Right kidney (tissue), 1 donor: ENCODE measurements around the gene KMT2E.

Experiments used
- DNase-seq: peaks from one replicate; pipeline ENCODE4 v3.0.0-alpha.2; 2016

The KMT2E gene

GRCh38 chr7:105130580-105130979, 116.6 kb downstream of the KMT2E start:
- DNase-seq = no peak

- no peak for DNase-seq
These were observed 117.1 kb downstream of the KMT2E start for GRCh38 chr7:105131033-105131656.

- DNase-seq = no peak
These were observed 117.9 kb downstream of the KMT2E start for GRCh38 chr7:105131890-105132289.

GRCh38 chr7:105132335-105132734, 118.3 kb downstream of the KMT2E start:
- no peak for DNase-seq

GRCh38 chr7:105132835-105133234, 118.8 kb downstream of the KMT2E start:
- DNase-seq = no peak

GRCh38 chr7:105133358-105133757, 119.4 kb downstream of the KMT2E start:
- no peak for DNase-seq

- no peak for DNase-seq
These were observed 120.1 kb downstream of the KMT2E start for GRCh38 chr7:105133986-105134655.

- DNase-seq = no peak
These were observed 122.2 kb downstream of the KMT2E start for GRCh38 chr7:105136221-105136620.

- no peak for DNase-seq
These were observed 123.9 kb downstream of the KMT2E start for GRCh38 chr7:105137898-105138297.

GRCh38 chr7:105139381-105139780, 125.4 kb downstream of the KMT2E start:
- DNase-seq = no peak

- DNase-seq = no peak
These were observed 127.1 kb downstream of the KMT2E start for GRCh38 chr7:105141068-105141467.

- no peak for DNase-seq
These were observed 135.8 kb downstream of the KMT2E start for GRCh38 chr7:105149827-105150226.

GRCh38 chr7:105151152-105151551, 137.1 kb downstream of the KMT2E start:
- no peak for DNase-seq

GRCh38 chr7:105153531-105153930, 139.5 kb downstream of the KMT2E start:
- no peak for DNase-seq

- no peak for DNase-seq
These were observed 140.1 kb downstream of the KMT2E start for GRCh38 chr7:105154084-105154483.

- DNase-seq = no peak
These were observed 142.7 kb downstream of the KMT2E start for GRCh38 chr7:105156731-105157130.

GRCh38 chr7:105157278-105157677, 143.3 kb downstream of the KMT2E start:
- no peak for DNase-seq

- DNase-seq = no peak
These were observed 147.4 kb downstream of the KMT2E start for GRCh38 chr7:105161366-105161765.
